Endothelial cell of umbilical vein (primary cell): Measurements from ENCODE around the gene ZNF821. TPM values are rescaled to one million over a fixed set of nuclear protein-coding genes. Genes with fewer than 3 reads are reported as not detected.

Source experiments
- BruUV-seq: library from RNA; stranded (reverse); fragments of 400-500 nt; replicated peaks from 2 replicates; lab custom pipeline; 2021; lab: Mats Ljungman, UMichigan
- CTCF ChIA-PET: fragments of 300-600, 350-600 bp; sonication (Branson Sonifier 250); formaldehyde crosslinking; loops from one replicate; lab custom pipeline; 2021; ENCODE audit warnings: antibody characterized with exemption, inconsistent platforms; lab: Charles Lee
- POLR2A ChIA-PET: fragments of 300-600, 350-600 bp; sonication (Branson Sonifier 250); formaldehyde crosslinking; loops from one replicate; lab custom pipeline; 2021; ENCODE audit warnings: antibody characterized with exemption, inconsistent platforms; lab: Charles Lee
- DNase-seq: peaks from one replicate; pipeline ENCODE4 v3.0.0-alpha.2; 2011; ENCODE audit warnings: low read depth, low spot score
- FAIRE-seq: peaks from 2 replicates; lab custom pipeline; 2011; peaks lifted over from hg19 to GRCh38; lab: Jason Lieb, UNC
- H2AFZ ChIP-seq: 2 replicates; pipeline ENCODE4 v1.6.0; 2012; ENCODE audit warnings: low read depth, low read length, control low read depth, inconsistent platforms
- H3K27ac ChIP-seq: 2 replicates; pipeline ENCODE4 v1.5.1; 2011; ENCODE audit warnings: low read depth, mild to moderate bottlenecking, control low read depth, low read length, moderate library complexity; ENCODE audit not compliant: insufficient read depth
- H3K27me3 ChIP-seq, 2 experiments: 2 replicates each; pipeline versions ENCODE4 v1.6.0 to v1.6.1; 2011; ENCODE audit warnings: low read length in 2 of 2, mixed read lengths in 1 of 2; ENCODE audit not compliant: control insufficient read depth in 2 of 2, insufficient read depth in 2 of 2
- H3K36me3 ChIP-seq, 2 experiments: 2 replicates in 1 of 2; 3 replicates in 1 of 2; pipeline ENCODE4 v1.5.1; 2011; ENCODE audit warnings: low read length in 2 of 2, mild to moderate bottlenecking in 1 of 2, moderate library complexity in 1 of 2; ENCODE audit not compliant: control insufficient read depth in 2 of 2, insufficient read depth in 2 of 2; ENCODE audit errors: extremely low read depth in 1 of 2
- H3K4me1 ChIP-seq: 3 replicates; pipeline ENCODE4 v1.5.1; 2011; ENCODE audit warnings: mild to moderate bottlenecking, low read length; ENCODE audit not compliant: control insufficient read depth, insufficient read depth; ENCODE audit errors: extremely low read depth
- H3K4me2 ChIP-seq: 2 replicates; pipeline ENCODE4 v1.6.1; 2011; ENCODE audit warnings: low read length, control low read depth, mixed read lengths; ENCODE audit not compliant: insufficient read depth
- H3K4me3 ChIP-seq, 3 experiments: fragments of 200-600 bp in 1 of 3; sonication (generic), shearing (Covaris generic) in 1 of 3; replicated peaks in 1 of 3; 2 replicates each; pipeline ENCODE4 v1.5.1; 2011 to 2016; ENCODE audit warnings: control low read depth in 3 of 3, low read length in 3 of 3, mild to moderate bottlenecking in 2 of 3, inconsistent platforms in 1 of 3, low read depth in 1 of 3, moderate library complexity in 1 of 3; ENCODE audit not compliant: insufficient read depth in 1 of 3
- H3K79me2 ChIP-seq: 2 replicates; pipeline ENCODE4 v1.6.0; 2012; ENCODE audit warnings: low read length, inconsistent platforms; ENCODE audit not compliant: control insufficient read depth, insufficient read depth
- H3K9ac ChIP-seq: replicated peaks from 2 replicates; pipeline ENCODE3; 2011; ENCODE audit warnings: low read length, control low read depth; ENCODE audit not compliant: insufficient read depth; ENCODE audit errors: extremely low read depth
- H3K9me1 ChIP-seq: replicated peaks from 3 replicates; pipeline ENCODE4 v1.6.0; 2011; ENCODE audit warnings: mild to moderate bottlenecking, low read length; ENCODE audit not compliant: control insufficient read depth, insufficient read depth; ENCODE audit errors: extremely low read depth
- H3K9me3 ChIP-seq: replicated peaks from 2 replicates; pipeline ENCODE4 v1.5.1; 2012; ENCODE audit warnings: low read length, inconsistent platforms; ENCODE audit not compliant: control insufficient read depth, insufficient read depth
- H4K20me1 ChIP-seq: replicated peaks from 2 replicates; pipeline ENCODE3; 2011; ENCODE audit warnings: mild to moderate bottlenecking, low read length; ENCODE audit not compliant: control insufficient read depth, insufficient read depth; ENCODE audit errors: extremely low read depth
- CTCF ChIP-seq, 2 donors: IDR thresholded peaks; 1 replicate in 1 of 2; 2 replicates in 1 of 2; pipeline ENCODE4 v1.5.1; 2011; ENCODE audit warnings: low read length in 2 of 2, mild to moderate bottlenecking in 2 of 2, moderate library complexity in 2 of 2, control low read depth in 1 of 2, inconsistent platforms in 1 of 2, low read depth in 1 of 2; ENCODE audit not compliant: insufficient read depth in 1 of 2; ENCODE audit errors: extremely low read depth in 1 of 2
- EZH2 ChIP-seq: IDR thresholded peaks from 2 replicates; pipeline ENCODE4 v1.6.1; 2012; ENCODE audit warnings: borderline replicate concordance, low read depth, mild to moderate bottlenecking, moderate library complexity, low read length, inconsistent platforms; ENCODE audit not compliant: severe bottlenecking
- FOS ChIP-seq: IDR thresholded peaks from 2 replicates; pipeline ENCODE4 v1.6.1; 2011; ENCODE audit warnings: mild to moderate bottlenecking, low read length, moderate library complexity, borderline replicate concordance; ENCODE audit not compliant: insufficient read depth
- GATA2 ChIP-seq: IDR thresholded peaks from 2 replicates; pipeline ENCODE4 v1.7.0; 2011; ENCODE audit warnings: low read depth, mild to moderate bottlenecking, moderate library complexity, mixed read lengths, low read length; ENCODE audit not compliant: insufficient read length, insufficient read depth
- JUN ChIP-seq: IDR thresholded peaks from 2 replicates; pipeline ENCODE4 v1.6.1; 2011; ENCODE audit warnings: borderline replicate concordance, low read depth; ENCODE audit not compliant: insufficient read length, insufficient read depth
- MAX ChIP-seq: IDR thresholded peaks from 2 replicates; pipeline ENCODE4 v1.6.1; 2011; ENCODE audit not compliant: insufficient read depth, insufficient read length
- MYC ChIP-seq: IDR thresholded peaks from one replicate; pipeline ENCODE4 v1.6.1; 2011; ENCODE audit warnings: mild to moderate bottlenecking, low read depth, low read length
- POLR2A ChIP-seq: IDR thresholded peaks from 2 replicates; pipeline ENCODE4 v1.6.1; 2012; ENCODE audit warnings: low read depth, mild to moderate bottlenecking, control low read depth, low read length
- POLR2AphosphoS5 ChIP-seq: IDR thresholded peaks from 2 replicates; pipeline ENCODE4 v1.6.1; 2012; ENCODE audit warnings: low read depth, mild to moderate bottlenecking, control low read depth, low read length, moderate library complexity; ENCODE audit not compliant: insufficient read depth
- dilution Hi-C: fragments of 300-500 bp; cut with MboI; formaldehyde crosslinking; loops from one replicate; pipeline ENCODE4 v1.15.0; 2019; ENCODE audit warnings: low sequenced_read_pairs; ENCODE audit not compliant: extremely low pct_ligation_motif_present
- intact Hi-C: fragments of 100-400 bp; cut with micrococcal nuclease; formaldehyde crosslinking; loops from one replicate; pipeline ENCODE4 v1.10.0; 2022
- polyA plus RNA-seq, 4 experiments: library from polyadenylated mRNA; depleted of rRNA in 3 of 4; stranded (reverse) in 3 of 4; unstranded in 1 of 4; fragments of >200 nt; gene quantifications; 2 replicates each; pipeline versions ENCODE4 v1.2.1 to v1.2.3, GENCODE V29; 2011 to 2012; ENCODE audit warnings: missing spikeins in 1 of 4
- total RNA-seq: library from RNA; stranded (reverse); gene quantifications from 2 replicates; pipeline ENCODE4 v1.2.3, GENCODE V29; 2021

The ZNF821 gene
- total and polyA plus RNA-seq, 2 donors (not counting 3 experiments of a cell fraction or from before 2014, with no cell fraction given), result 7.3 to 8.1 TPM

- dilution Hi-C loops, result no loop called here
- intact Hi-C loops, result no loop called here
- DNase-seq (no peak), FAIRE-seq (no peak)
- no peaks in the 10 kb centered on the region for H3K9me1 ChIP-seq
- H3K4me1 ChIP-seq, result peaks cover 7% of the 10 kb centered on the region
- H3K4me2 ChIP-seq, result no peak overlapping the region
- no peak for TF ChIP-seq GATA2
- TF ChIP-seq POLR2AphosphoS5, result no peak
- no peak for TF ChIP-seq JUN
- no peak for TF ChIP-seq MAX
- TF ChIP-seq EZH2, result no peak
- no peak for TF ChIP-seq MYC
- TF ChIP-seq CTCF (IDR thresholded peaks at IDR 0.05; ENCODE audit: extremely low read depth in 1 of 2, insufficient read depth in 1 of 2, low read depth in 1 of 2, low read length in 2 of 2), result no peak
- no peak for TF ChIP-seq FOS
- no peak for TF ChIP-seq POLR2A
- POLR2A ChIA-PET, result no interaction called here
- peaks cover 88% of the 10 kb centered on the region for H3K79me2 ChIP-seq
- H3K27me3 ChIP-seq, result no peaks in the 10 kb centered on the region
- no peak overlapping the region for H2AFZ ChIP-seq
- H4K20me1 ChIP-seq, result peaks cover 24% of the 10 kb centered on the region
- H3K4me3 ChIP-seq, result no peak overlapping the region
- BruUV-seq, result no TSS peak
- H3K9me3 ChIP-seq, result no peaks in the 10 kb centered on the region
- CTCF ChIA-PET, result interaction anchor here (0.9 to 3.1 kb wide), 4 partner anchors 16 to 62 kb away, joined by 4 to 12 read pairs (median 5); no protein-coding TSS in a partner anchor
- H3K9ac ChIP-seq, result no peak overlapping the region
- no peaks in the 10 kb centered on the region for H3K36me3 ChIP-seq
- H3K27ac ChIP-seq, result no peak overlapping the region
Observed at GRCh38 chr16:71899171-71899570, 15.2 kb upstream of the ZNF821 start.
